ENCODE measurements around the gene ATP8A1.
"Not testable (repeated sequence)": the region's sequence is repeated elsewhere in the genome, so short reads cannot be mapped to it uniquely, and the experiment has no call there.

ATP8A1 gene

DNA sequence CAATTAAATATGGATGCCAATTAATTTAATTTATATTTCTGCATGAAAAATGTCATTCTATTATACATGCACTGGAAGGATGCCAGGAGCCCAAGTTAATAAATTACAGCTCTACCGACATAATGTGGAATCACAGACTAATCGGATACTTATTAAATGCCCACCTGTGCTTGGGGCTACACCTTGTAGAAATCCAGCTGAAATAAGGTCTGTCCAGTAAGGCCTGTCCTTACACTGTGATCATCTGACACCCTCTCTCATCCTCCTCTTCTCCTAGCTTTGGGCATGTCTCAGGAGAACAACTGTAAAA, 265.6 kb downstream of the ATP8A1 start:
- CTCF ChIA-PET = no interaction called here
- no peak overlapping the region for H3K4me3 ChIP-seq (ENCODE audit: low read depth, low read length)
- TF ChIP-seq, protein P1, sequence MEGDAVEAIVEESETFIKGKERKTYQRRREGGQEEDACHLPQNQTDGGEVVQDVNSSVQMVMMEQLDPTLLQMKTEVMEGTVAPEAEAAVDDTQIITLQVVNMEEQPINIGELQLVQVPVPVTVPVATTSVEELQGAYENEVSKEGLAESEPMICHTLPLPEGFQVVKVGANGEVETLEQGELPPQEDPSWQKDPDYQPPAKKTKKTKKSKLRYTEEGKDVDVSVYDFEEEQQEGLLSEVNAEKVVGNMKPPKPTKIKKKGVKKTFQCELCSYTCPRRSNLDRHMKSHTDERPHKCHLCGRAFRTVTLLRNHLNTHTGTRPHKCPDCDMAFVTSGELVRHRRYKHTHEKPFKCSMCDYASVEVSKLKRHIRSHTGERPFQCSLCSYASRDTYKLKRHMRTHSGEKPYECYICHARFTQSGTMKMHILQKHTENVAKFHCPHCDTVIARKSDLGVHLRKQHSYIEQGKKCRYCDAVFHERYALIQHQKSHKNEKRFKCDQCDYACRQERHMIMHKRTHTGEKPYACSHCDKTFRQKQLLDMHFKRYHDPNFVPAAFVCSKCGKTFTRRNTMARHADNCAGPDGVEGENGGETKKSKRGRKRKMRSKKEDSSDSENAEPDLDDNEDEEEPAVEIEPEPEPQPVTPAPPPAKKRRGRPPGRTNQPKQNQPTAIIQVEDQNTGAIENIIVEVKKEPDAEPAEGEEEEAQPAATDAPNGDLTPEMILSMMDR (IDR thresholded peaks at IDR 0.05; ENCODE audit: insufficient read depth, low read length, missing control alignments) = no peak
- DNase-seq (ENCODE audit: low read depth, low spot score) = no peak
- POLR2A ChIA-PET = no interaction called here

DNA sequence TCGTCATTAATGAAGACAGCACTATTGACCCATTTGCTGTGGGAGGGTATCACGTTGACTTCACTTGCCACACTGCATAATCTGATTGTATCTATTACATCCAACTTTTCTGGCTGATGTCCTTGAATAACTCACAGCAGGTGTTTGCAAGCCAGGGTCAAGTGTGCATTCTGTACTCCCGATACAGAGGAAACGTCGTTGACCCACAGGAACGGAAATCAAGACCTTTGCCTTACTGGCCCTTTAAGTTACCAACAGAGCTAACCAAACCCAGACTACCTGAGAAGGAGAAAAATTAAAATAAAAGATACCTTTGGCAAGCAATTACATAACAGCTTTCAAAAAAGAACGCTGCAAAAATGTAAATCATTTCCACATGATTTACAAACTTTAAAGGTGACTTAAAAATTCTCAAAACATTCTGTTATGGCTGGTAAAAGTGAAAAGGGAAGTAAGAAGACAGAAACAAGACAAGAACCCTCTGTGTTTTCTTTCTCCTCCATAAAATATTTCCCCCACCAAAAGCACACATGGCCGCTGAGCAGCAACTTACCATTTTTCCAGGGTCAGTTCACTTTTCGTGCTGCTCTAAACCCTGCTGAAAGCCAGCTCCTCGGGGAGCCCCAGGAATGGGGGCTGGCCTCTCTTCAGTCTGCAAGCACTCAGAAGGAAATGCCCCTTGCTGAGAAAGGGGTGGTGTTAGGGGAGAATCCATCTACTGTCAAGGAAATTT, 266.1 kb downstream of the ATP8A1 start:
- ChIA-PET POLR2A (no interaction called here), CTCF (no interaction called here)
- H3K4me3 ChIP-seq (ENCODE audit: low read depth, low read length) = no peak overlapping the region
- no peak for DNase-seq (ENCODE audit: low read depth, low spot score)
- TF ChIP-seq, protein P1 (IDR thresholded peaks at IDR 0.05; ENCODE audit: insufficient read depth, low read length, missing control alignments) = no peak

DNA sequence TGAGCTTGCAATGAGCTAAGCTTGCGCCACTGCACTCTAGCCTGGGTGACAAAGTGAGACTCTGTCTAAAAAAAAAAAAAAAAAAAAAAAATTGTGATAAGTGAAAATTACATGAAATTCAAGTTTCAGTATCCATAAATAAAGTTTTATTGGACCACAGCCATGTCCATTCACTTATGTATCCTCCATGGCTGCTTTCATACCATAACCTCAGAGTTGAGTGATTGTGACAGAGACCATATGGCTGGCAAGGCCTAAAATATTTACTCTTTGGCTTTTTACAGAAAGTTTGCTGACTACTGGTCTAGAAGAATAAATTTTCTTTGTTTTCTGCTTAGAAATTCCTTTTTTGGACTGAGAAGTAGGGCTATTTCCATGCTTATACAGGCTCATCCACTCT, 271.4 kb downstream of the ATP8A1 start:
- TF ChIP-seq, protein P1 (IDR thresholded peaks at IDR 0.05; ENCODE audit: insufficient read depth, low read length, missing control alignments) = no peak
- ChIA-PET CTCF (no interaction called here), POLR2A (no interaction called here)
- H3K4me3 ChIP-seq (ENCODE audit: low read depth, low read length) = no peak overlapping the region
- DNase-seq (ENCODE audit: low read depth, low spot score) = no peak

DNA sequence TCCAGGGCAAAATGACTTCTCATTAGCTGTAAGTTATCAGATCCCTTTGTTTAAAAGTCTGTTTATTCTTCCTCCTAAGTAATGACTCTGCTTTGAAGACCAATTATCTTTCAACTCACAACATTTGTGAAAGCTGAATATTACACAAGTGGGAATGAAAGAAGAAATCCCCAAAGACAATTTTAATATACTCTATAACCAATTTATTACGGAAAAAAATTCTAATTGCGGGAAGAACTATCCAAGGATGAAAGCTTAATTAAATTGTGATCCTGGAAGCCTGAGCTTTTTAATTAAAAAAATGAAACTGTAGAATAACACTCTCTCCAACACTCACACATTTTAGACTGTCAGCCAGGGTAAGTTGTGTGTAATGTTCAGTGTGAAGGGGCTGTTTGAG, 275.2 kb downstream of the ATP8A1 start:
- ChIA-PET POLR2A (no interaction called here), CTCF (interaction anchor here (0.7 kb wide), 1 partner anchor 138 kb away, joined by 3 read pairs; no protein-coding TSS in a partner anchor)
- no peak overlapping the region for H3K4me3 ChIP-seq (ENCODE audit: low read depth, low read length)
- DNase-seq (ENCODE audit: low read depth, low spot score) = no peak
- TF ChIP-seq, protein P1 (IDR thresholded peaks at IDR 0.05; ENCODE audit: insufficient read depth, low read length, missing control alignments) = no peak

DNA sequence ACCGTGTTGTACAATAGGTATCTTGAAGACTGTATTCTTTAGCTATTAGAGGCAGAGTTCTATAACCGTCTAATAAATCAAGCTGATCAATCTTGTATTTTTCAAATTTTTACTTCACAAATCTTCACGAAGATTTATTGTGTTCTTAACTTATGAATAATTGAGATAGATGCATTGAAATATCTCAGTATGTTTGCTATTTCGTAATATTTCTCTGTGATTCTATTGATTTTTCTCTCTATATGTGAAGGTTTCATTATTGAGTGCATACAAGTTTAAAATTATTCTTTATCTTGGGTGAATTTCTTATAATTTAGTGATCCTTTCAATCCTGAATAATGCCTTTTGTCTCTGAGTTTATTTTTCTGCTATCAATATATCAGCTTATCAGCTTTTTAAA, 279.4 kb downstream of the ATP8A1 start:
- POLR2A ChIA-PET = no interaction called here
- H3K4me3 ChIP-seq (ENCODE audit: low read depth, low read length) = no peak overlapping the region
- DNase-seq (ENCODE audit: low read depth, low spot score) = no peak
- TF ChIP-seq, protein P1 (IDR thresholded peaks at IDR 0.05; ENCODE audit: insufficient read depth, low read length, missing control alignments) = no peak
- CTCF ChIA-PET = no interaction called here

DNA sequence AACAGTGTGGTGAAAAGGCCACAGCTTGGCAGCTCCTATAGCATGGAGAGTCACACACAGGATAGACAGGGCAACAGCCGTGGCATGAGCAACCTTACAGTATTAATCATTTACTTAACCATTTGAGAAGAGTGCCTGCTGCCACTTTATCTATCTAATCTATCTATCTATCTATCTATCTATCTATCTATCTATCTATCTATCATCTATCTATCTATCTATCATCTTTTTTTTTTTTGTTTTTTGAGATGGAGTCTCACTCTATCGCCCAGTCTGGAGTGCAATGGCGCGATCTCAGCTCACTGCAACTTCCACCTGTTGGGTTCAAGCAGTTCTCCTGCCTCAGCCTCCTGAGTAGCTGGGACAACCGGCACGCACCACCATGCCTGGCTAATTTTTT, 284.6 kb downstream of the ATP8A1 start:
- H3K4me3 ChIP-seq (ENCODE audit: low read depth, low read length); POLR2A ChIA-PET; DNase-seq (ENCODE audit: low read depth, low spot score): not testable (repeated sequence)
- CTCF ChIA-PET = interaction anchor here (0.7 to 6.1 kb wide), 2 partner anchors 146 to 151 kb away, joined by 3 to 82 read pairs; no protein-coding TSS in a partner anchor
